ENCODE data around the gene ATAD3C.
"Not testable (repeated sequence)": the region's sequence is repeated elsewhere in the genome, so short reads cannot be mapped to it uniquely, and the experiment has no call there.

Gene ATAD3C

DNA sequence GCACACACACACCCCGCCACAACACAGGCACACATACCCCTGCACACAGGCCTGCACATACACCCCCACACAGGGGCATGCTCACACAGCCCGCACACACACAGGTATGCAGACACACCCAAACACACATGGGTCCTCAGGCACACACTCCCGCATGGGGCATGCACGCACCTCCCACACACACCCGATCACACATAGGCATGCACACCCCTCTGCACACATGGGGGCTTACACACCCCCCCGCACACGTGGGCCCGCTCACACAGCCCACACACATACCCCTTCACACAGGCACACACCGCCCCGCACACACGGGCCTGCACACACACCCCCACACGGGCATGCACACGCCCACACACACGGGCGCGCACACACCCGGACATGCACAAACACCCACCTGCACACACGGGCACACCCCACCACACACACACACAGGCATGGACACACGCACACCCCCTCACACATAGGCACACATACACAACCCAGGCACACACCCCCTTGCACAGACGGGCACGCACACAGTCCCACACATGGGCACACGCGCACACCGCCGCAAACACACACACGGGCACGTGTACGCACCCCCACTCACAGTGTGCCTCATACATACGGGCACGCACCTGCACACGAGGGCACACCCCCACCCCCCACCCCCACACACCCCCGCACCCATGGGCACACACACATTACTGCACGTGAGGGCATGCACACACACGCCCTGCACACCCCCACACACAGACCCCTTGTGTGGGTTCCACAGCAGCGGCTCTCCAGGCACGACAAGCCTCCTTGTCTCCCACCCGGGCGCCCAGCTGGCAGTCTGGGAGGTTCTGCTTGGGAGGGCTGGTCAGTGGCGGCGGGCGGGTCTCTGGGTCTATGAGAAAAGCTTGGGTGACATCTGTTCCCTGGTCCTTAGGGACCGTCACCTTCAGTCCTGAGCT is 30.3 kb downstream of the ATAD3C start:
- DNase-seq = no peak

DNA sequence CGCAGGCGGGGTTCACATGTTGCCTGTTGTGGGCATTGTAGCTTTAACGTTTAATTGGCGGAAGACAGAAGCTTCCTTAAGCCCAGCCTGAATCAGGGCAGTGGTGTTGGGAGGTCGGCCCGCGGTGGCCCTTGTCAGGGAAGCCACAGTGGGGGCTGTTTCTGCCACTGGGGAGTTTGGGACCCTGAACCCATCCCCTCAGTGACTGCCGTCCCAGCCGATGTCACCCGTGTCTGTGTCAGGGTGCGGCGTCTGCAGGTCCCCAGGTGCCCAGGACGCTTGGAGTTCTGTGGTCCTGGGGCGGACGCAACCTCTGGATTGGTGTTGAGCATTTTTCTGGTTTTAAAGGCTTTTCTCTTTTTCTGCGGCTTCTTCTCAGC is 31.0 kb downstream of the ATAD3C start:
- not testable (repeated sequence) for DNase-seq

GRCh38 chr1:1481811-1482210 is 32.3 kb downstream of the ATAD3C start:
- not testable (repeated sequence) for DNase-seq

- DNase-seq = no peak
These were observed 33.4 kb downstream of the ATAD3C start for GRCh38 chr1:1482856-1483255.

- no peak for DNase-seq
These were observed 34.2 kb downstream of the ATAD3C start for GRCh38 chr1:1483714-1484113.

DNA sequence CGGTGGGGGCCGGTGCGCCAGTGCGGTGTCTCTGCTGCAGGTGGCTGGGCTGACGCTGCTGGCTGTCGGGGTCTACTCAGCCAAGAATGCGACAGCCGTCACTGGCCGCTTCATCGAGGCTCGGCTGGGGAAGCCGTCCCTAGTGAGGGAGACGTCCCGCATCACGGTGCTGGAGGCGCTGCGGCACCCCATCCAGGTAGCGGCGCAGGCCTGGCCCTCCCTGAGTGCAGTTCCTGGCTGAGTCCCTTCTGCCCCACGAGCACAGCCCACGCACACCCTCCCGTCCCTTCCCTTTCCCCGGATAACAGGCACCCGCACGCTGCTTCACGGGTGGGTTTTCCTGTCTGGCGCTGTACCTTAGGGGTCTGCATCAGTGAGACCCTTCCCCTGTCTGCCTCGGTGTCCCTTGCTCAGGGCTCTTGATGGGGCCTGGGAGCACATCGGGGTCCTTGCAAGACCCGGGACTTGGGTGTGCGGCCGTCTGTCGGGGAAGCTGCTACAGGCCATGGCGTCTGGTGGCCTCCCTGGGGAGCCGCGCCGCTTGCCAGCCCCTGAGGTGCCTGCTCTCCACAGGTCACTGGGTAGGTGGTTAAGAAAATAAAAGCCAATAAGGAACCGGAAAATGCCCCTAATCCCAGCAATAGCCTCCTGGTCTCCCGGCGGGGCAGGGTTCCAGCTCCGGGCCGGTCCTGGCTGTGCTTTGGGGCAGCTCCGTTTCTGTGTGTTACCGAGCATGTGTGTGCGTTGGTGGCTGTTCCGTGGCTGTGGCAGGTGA is 35.7 kb downstream of the ATAD3C start:
- DNase-seq = not testable (repeated sequence)

GRCh38 chr1:1485755-1486317 is 36.3 kb downstream of the ATAD3C start:
- not testable (repeated sequence) for DNase-seq

GRCh38 chr1:1487701-1488100 is 38.2 kb downstream of the ATAD3C start:
- DNase-seq = no peak

GRCh38 chr1:1489231-1489630 is 39.7 kb downstream of the ATAD3C start:
- DNase-seq = no peak

- no peak for DNase-seq
These were observed 40.4 kb downstream of the ATAD3C start for GRCh38 chr1:1489861-1490260.

- DNase-seq = no peak
These were observed 41.2 kb downstream of the ATAD3C start for GRCh38 chr1:1490633-1491230.

GRCh38 chr1:1491601-1492000 is 42.1 kb downstream of the ATAD3C start:
- no peak for DNase-seq

DNA sequence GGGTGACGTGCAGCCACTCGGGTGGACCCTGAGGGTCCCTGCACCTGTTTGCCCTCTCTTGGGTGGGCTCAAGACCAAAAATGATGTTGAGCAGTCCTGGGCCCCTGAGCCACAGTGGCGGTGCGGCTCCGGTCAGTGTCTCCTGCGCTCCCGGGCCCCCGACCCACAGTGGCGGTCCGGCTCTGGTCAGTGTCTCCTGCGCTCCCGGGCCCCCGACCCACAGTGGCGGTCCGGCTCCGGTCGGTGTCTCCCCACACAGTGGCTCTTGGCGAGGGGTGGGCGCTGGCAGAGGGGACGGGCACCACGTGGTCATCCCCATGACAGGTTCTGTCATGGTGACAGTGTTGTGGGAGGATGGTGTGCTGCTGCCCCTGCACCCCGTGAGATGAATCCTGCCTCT is 44.8 kb downstream of the ATAD3C start:
- DNase-seq = not testable (repeated sequence)

GRCh38 chr1:1495461-1495975 is 46.0 kb downstream of the ATAD3C start:
- DNase-seq = not testable (repeated sequence)

GRCh38 chr1:1504777-1505365 is 55.4 kb downstream of the ATAD3C start:
- DNase-seq = peak; percentile 78

- not testable (repeated sequence) for DNase-seq
These were observed 55.9 kb downstream of the ATAD3C start for GRCh38 chr1:1505366-1505798.

DNA sequence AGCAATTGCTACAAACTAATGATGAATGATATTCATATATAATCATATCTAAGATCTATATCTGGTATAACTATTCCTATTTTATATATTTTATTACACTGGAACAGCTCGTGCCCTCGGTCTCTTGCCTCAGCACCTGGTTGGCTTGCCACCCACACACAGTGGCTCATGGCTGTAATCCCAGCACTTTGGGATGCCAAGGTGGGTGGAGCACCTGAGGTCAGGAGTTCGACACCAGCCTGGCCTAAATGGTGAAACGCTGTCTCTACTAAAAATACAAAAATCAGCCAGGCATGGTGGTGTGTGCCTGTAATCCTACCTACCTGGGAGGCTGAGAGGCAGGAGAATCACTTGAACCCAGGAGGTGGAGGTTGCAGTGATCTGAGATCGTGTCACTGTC is 56.3 kb downstream of the ATAD3C start:
- not testable (repeated sequence) for DNase-seq

DNA sequence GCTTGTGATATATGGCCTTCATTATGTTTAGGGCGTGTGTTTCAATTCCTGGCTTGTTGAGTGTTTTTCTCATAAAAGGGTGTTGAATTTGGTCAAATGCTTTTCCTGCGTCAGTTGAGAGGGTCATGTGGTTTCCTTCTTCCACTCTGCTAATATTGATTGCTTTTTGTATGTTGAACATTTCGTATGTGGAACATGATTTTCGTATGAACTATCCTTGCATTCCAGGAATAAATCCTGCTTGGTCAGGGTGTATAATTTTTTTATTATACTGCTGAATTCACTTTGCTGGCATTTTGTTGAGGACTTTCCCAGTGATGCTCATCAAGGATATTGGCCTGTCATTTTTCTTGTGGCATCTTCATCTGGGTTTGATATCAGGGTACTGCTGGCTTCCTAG is 57.8 kb downstream of the ATAD3C start:
- no peak for DNase-seq

DNA sequence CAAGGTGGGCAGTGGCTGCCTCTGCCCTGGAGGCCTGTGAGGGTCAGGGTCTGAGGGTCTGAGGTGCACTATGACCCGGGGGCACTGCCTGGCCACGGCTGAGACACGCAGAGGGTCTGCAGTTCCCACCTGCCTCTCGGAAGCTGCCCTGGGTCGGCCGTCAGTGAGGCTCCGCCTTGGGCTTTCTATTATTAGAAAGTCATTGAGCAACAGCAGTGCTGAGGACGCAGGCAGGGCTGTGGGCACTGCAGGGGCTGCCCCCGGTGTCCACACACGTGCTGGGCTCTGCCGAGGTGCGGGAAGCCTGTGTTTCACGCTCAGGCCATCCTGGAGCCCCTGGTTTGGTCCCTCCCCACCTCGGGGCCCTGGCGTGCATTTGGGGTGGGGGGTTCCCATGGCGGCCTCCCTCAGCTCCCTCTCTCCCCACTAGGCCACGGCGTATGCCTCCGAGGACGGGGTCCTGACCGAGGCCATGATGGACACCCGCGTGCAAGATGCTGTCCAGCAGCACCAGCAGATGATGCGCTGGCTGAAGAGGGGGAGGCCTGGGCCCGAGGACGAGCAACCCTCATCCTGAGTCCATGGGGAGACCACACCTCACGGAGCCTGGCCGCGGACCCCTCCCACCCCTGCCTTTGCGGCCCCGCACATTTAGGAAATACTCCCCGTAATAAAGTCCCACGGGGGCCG is 59.4 kb downstream of the ATAD3C start:
- not testable (repeated sequence) for DNase-seq

DNA sequence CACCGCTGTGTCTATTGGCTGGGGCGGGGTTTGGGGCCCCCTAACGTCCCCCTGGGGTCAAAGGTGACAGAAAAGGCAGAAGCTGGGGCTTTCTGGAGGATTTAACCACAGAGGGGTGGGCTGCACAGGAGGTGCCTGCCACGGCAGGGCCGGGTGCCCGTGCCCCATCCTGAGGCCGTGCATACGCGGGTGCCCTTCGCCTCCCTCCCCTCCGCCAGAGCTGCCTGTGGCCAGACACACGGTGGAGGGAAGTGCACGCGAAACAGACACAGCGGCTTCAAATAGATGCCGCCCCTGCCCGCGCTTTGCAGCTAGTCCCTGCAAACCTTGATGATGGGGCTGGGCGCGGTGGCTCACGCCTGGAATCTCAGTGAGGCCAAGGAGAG is 60.0 kb downstream of the ATAD3C start:
- DNase-seq = not testable (repeated sequence)

- DNase-seq = no peak
These were observed 61.5 kb downstream of the ATAD3C start for GRCh38 chr1:1510912-1511532.

Measured in activated T-cell treated with anti-CD3 and anti-CD28 coated beads, Interleukin-2, amount 50 U/mL, for 1 hour (primary cell).